Activated B cell treated with CpG ODN at 0.5 μM for 24 hours (primary cell): Measurements from ENCODE around the gene LMX1A. TPM values are rescaled to one million over a fixed set of nuclear protein-coding genes. Genes with fewer than 3 reads are reported as not detected.

ENCODE experiments used
- ATAC-seq: fragments of 200-7000 bp; cut with Tn5 transposase; one replicate; pipeline ENCODE4 v1.10.0; 2021; ENCODE audit warnings: low read depth, mild to moderate bottlenecking, moderate library complexity
- CTCF ChIA-PET: fragments of 350-600 bp; sonication (Branson Sonifier 250); formaldehyde crosslinking; loops from one replicate; lab custom pipeline; 2021; ENCODE audit warnings: antibody characterized with exemption; lab: Charles Lee
- POLR2A ChIA-PET: fragments of 350-600 bp; sonication (Branson Sonifier 250); formaldehyde crosslinking; loops from one replicate; lab custom pipeline; 2021; ENCODE audit warnings: antibody characterized with exemption; lab: Charles Lee
- DNase-seq: peaks from one replicate; pipeline ENCODE4 v3.0.0; 2022
- H3K27ac Mint-ChIP-seq: one replicate; pipeline ENCODE4 v1.8.0; 2020; ENCODE audit warnings: mixed read lengths
- H3K27me3 Mint-ChIP-seq: one replicate; pipeline ENCODE4 v1.8.0; 2021; ENCODE audit warnings: mixed read lengths
- H3K36me3 Mint-ChIP-seq: one replicate; pipeline ENCODE4 v1.8.0; 2021; ENCODE audit warnings: low read depth, mixed read lengths
- H3K4me1 Mint-ChIP-seq: one replicate; pipeline ENCODE4 v1.8.0; 2021; ENCODE audit warnings: mixed read lengths
- H3K4me3 Mint-ChIP-seq: one replicate; pipeline ENCODE4 v1.8.0; 2020; ENCODE audit warnings: mild to moderate bottlenecking, mixed read lengths
- H3K9me3 Mint-ChIP-seq: one replicate; pipeline ENCODE4 v1.8.0; 2020; ENCODE audit warnings: mixed read lengths
- intact Hi-C: fragments of 100-400 bp; cut with micrococcal nuclease; formaldehyde crosslinking; loops from one replicate; pipeline ENCODE4 v1.15.1; 2024
- total RNA-seq: library from RNA; stranded (reverse); gene quantifications from 2 replicates; pipeline ENCODE4 v1.2.3, GENCODE V29; 2022
- TF ChIP-seq, protein P1 (sequence below): fragments of 200-600 bp; IDR thresholded peaks from one replicate; pipeline ENCODE4 v1.8.0; 2022; ENCODE audit warnings: antibody characterized with exemption, mild to moderate bottlenecking

Gene LMX1A
- total RNA-seq, 1 donor from 2014 or later, result not detected

DNA sequence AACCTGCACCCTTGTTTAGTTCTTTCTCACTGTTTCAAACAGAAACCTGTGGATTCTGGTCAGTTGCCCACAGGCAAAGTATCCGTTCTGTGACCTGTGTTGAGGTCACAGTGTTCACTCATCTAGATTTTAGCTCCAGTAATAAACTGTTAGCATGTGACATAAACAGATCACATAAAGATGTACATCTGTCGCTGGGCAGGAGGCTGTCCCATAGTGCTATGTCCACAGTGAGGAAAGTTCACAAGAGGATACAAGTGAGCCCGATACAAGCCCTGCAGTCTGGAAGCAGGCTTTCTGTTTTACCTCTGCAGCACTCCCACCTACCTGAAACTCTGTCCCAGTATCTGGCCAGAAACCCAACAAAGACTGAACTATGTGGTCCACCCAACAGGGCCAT is 28.4 kb downstream of the LMX1A start:
- DNase-seq (no peak), ATAC-seq (no peak)
- TF ChIP-seq, protein P1, sequence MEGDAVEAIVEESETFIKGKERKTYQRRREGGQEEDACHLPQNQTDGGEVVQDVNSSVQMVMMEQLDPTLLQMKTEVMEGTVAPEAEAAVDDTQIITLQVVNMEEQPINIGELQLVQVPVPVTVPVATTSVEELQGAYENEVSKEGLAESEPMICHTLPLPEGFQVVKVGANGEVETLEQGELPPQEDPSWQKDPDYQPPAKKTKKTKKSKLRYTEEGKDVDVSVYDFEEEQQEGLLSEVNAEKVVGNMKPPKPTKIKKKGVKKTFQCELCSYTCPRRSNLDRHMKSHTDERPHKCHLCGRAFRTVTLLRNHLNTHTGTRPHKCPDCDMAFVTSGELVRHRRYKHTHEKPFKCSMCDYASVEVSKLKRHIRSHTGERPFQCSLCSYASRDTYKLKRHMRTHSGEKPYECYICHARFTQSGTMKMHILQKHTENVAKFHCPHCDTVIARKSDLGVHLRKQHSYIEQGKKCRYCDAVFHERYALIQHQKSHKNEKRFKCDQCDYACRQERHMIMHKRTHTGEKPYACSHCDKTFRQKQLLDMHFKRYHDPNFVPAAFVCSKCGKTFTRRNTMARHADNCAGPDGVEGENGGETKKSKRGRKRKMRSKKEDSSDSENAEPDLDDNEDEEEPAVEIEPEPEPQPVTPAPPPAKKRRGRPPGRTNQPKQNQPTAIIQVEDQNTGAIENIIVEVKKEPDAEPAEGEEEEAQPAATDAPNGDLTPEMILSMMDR, result no peak
- no peak overlapping the region for H3K27ac Mint-ChIP-seq
- H3K4me1 Mint-ChIP-seq, result no peaks in the 10 kb centered on the region
- intact Hi-C loops, result no loop called here
- no peaks in the 10 kb centered on the region for H3K36me3 Mint-ChIP-seq
- no peak overlapping the region for H3K4me3 Mint-ChIP-seq
- CTCF ChIA-PET, result no interaction called here
- H3K27me3 Mint-ChIP-seq, result peaks cover 20% of the 10 kb centered on the region
- H3K9me3 Mint-ChIP-seq, result no peaks in the 10 kb centered on the region
- POLR2A ChIA-PET, result no interaction called here

DNA sequence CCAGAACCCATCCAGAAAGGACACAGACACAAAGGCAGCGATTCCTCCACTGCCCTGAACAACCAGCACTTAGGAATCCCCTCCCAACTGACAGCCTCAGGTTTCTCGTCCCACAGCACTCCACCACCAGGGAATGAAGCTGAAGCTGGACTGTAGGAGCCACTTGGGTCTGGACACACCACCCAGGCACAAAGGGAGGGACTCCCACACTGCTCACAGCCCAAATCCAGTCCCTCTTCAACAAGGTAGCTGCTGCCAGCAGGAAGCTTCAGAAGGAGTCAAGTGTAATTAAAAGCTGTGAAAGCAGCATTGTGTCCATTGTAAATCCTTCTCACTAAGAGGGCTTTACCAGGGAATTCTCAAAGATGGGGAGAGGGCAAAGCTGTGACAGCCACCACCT is 29.0 kb downstream of the LMX1A start:
- CTCF ChIA-PET, result no interaction called here
- H3K27me3 Mint-ChIP-seq, result peaks cover 20% of the 10 kb centered on the region

DNA sequence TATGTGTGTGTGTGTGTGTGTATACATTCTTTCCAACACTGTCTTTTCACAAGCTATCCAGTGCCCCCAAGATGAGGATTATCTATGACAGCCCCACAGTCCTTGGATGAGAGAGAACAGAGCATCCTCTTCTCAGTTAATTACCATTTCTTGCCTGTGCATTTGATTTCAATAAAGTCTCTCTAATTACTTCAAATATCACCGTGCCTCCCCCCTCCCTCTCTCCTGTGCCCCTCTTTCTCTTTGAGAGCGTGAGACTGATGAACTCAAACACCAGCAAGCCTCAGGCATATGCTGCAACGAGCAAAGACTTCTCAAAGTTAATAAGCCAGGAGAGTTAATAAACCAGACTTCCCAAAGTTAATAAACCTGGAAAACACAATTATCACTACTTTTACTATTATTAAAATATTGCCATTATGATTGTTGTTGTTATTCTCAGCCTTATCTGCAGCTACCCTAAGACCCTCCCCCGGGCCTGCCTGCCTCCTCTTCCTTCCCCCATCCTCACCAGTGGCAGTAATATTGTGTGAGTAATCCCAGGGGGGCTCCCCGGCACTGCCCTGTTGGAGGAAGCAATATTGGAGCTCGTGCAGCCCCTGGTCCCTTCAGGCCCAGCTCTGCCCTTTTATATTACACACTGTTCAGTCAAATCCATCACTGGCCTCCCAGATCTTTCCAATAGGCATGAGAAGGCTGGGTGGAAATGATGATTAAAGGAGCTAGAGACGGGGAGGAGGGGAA is 30.9 kb downstream of the LMX1A start:
- Mint-ChIP-seq H3K27ac (no peak overlapping the region), H3K9me3 (no peaks in the 10 kb centered on the region), H3K4me1 (no peaks in the 10 kb centered on the region), H3K36me3 (no peaks in the 10 kb centered on the region), H3K4me3 (no peak overlapping the region), H3K27me3 (peaks cover 20% of the 10 kb centered on the region)
- POLR2A ChIA-PET, result no interaction called here
- DNase-seq (no peak), ATAC-seq (no peak)
- TF ChIP-seq, protein P1, result no peak
- intact Hi-C loops, result no loop called here
- CTCF ChIA-PET, result no interaction called here

More for the DNA sequence above, 29.0 kb downstream of the LMX1A start:
- Mint-ChIP-seq H3K4me3 (no peak overlapping the region), H3K36me3 (no peaks in the 10 kb centered on the region), H3K9me3 (no peaks in the 10 kb centered on the region), H3K27ac (no peak overlapping the region), H3K4me1 (no peaks in the 10 kb centered on the region)
- ATAC-seq, result no peak
- POLR2A ChIA-PET, result no interaction called here
- no peak for DNase-seq
- TF ChIP-seq, protein P1, result no peak
- intact Hi-C loops, result no loop called here

DNA sequence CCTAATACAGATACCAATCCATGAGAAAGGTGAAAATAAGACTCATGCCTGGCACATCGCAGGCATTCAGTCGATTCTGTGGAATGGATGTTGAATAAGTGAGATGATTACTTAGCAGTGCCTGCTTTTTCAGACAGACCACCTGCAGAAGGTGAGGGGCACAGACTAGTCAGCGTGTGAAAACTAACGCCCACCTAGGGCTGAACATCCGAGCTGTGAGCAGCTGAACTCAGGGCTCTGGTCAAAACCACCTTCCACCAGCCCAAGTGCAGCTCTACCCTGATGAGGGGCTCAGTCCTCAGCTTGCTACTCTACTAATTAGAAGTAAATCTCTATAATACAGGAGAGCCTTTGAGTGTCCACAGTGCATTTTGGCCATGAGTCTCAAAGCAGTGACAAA is 32.5 kb downstream of the LMX1A start:
- DNase-seq (no peak), ATAC-seq (no peak)
- Mint-ChIP-seq H3K27me3 (peaks cover 20% of the 10 kb centered on the region), H3K4me1 (no peaks in the 10 kb centered on the region), H3K4me3 (no peak overlapping the region), H3K36me3 (no peaks in the 10 kb centered on the region), H3K9me3 (no peaks in the 10 kb centered on the region), H3K27ac (no peak overlapping the region)
- TF ChIP-seq, protein P1, result no peak
- ChIA-PET POLR2A (no interaction called here), CTCF (no interaction called here)
- intact Hi-C loops, result no loop called here

DNA sequence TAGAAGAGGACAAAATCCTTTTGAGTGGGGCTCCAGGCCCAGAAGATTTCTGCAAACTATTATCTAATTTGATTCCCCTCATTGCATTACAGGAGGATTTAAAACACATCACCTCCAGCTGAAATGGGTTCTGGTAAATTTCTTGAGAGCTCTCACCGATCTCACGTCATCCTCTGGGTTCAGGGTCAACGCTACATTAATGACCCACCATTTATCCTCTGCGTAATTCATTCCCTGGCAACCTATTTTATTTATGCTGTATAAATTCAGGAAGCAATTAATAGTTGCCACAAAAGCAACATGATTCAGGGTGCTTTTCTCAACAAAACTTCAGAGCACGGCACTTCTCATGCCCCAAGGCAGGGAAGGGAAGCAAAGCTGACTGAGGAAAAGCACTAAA is 38.9 kb downstream of the LMX1A start:
- ChIA-PET CTCF (no interaction called here), POLR2A (no interaction called here)
- ATAC-seq, result no peak
- intact Hi-C loops, result no loop called here
- no peaks in the 10 kb centered on the region for H3K4me1 Mint-ChIP-seq
- H3K36me3 Mint-ChIP-seq, result no peaks in the 10 kb centered on the region
- H3K4me3 Mint-ChIP-seq, result no peak overlapping the region
- TF ChIP-seq, protein P1, result no peak
- H3K27ac Mint-ChIP-seq, result no peak overlapping the region
- DNase-seq, result no peak
- H3K9me3 Mint-ChIP-seq, result no peaks in the 10 kb centered on the region
- peaks cover 15% of the 10 kb centered on the region for H3K27me3 Mint-ChIP-seq
